Pons (tissue), 1 donor: ENCODE results near the gene RPL27A.
A peak's percentile ranks its signal among the peaks of the same experiment; 100 is the strongest.

Source experiments
- DNase-seq: peaks from one replicate; pipeline ENCODE4 v3.0.0-alpha.2; 2016; ENCODE audit warnings: low spot score

Gene RPL27A

DNA sequence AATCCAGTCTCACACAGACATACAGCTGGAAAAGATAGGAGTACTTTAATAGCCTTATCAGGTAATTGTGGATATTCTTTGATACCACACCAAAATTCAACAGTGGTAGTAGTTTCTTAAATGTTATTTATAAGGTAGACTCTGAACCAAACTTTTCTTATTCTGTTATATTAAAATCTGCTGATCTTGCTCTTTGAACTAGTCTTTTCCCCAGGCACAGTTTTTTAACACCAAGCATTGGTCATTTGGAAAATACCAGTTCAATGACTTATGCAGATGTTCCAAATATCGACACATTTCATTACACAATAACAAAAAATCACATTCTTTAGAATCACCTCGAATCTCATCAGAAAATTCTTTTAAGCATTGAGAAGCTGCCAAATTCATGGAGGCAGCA lies 7.7 kb upstream of the RPL27A start:
- DNase-seq: no peak

DNA sequence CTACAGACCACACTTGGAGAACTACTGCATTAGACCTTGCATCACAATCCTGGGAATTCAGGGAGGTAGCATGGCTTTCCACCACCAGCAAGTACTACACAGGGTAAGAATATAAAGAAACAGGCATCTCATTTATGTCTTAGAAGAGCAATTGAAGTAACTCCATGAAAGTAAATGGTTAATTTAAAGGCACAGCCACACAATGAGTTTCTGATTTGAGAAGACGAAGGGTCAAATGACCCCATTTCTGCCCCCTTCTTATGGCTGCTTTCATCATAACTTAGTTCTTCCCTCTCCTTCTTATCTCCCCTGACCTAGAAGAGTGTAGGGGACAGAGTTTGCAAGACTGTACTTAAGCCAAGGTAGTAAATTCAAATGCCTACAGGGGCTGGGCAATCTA lies 6.1 kb upstream of the RPL27A start:
- DNase-seq: no peak

DNA sequence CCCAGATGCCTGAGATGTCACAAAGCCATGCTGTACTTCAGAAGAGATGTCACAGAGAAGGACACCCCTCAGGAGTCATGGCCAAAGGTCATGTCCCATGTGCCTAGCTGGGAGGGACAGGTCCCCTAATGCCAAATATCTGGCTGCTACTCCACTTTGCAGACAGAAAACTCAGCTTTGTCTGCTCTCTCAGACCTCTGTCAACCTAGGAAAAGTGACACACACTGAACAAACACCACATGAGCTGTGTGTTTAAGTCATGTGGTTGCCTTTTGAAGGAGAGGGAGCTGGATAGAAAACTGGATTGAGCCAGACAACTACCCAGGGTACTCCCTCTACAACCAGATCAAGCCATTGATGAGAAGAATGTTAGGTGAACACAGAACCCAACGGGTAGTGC lies 3.6 kb upstream of the RPL27A start:
- DNase-seq: no peak

DNA sequence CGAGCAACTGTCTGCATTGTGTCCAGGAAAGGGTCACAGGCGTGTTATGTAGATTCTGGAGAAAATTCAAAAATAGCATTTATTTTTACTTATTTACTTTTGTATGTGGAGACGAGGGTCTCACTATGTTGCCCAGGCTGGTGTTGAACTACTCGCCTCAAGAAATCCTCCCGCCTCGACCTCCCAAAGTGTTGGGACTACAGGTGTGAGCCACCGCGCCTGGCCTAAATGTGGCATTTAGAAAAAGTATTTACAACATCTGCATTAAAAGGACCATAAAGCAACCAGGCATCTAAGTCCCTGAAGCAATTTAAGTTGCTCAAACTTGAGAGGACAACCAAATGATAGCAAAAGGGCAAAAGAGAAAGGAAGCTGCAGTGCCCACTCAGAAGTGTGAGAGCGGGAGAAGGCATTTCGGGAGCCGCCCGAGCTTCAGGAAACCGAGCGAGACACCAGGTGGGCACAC lies 722 bp upstream of the RPL27A start:
- no peak for DNase-seq

DNA sequence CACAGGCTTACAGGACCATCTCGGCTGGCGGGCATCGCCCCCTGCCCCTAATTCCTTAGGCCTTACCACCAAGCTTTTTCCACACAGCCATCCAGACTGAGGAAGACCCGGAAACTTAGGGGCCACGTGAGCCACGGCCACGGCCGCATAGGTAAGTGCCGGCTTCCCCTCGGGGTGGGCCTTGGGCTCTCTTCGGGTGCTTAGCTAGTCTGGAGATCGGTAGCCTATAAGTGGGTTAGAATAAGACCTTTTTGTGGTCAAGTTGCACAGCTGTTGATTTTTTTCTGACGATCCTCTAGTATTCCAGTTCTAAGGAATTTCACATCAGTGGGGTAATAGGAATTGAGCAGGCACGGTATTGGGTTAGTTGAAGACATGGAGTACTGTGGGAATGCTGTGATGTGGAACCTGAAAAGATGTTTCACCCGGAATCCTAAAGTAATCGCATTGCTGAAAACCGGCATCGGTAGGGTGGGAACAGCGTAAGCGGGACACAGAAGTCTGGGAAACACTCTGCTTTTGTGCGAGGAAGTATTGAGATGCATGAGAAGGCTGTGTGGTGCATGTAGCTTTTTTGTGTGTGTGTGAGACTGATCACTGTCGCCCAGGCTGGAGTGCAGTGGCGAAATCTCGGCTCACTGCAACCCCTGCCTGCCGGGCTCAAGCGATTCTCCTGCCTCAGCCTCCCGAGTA lies 669 bp downstream of the RPL27A start:
- no peak for DNase-seq

DNA sequence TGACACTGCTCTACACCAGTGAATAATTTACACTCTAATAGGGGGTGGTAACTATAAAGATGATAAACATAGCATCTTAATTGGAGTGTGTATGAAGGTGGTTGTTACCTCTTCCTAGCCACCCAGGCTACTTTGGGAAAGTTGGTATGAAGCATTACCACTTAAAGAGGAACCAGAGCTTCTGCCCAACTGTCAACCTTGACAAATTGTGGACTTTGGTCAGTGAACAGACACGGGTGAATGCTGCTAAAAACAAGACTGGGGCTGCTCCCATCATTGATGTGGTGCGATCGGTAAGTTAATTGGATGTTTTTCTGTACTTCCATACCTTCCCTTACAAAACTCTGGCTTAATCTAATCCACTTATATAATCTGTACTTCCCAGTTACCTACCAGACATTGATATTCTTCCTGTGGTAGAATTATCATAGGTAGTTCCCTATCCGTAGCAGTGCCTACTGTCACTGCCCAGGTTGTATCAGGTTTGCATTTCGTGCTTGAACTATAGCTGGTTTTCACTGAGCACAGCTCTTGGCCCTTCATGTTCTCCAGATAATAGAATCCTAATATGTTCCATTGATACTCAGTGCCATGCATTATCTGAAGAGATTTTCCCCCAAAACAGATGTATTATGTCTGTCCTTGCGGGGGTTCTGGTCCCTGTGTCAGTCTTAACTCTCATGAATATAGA lies 2.2 kb downstream of the RPL27A start:
- DNase-seq: no peak

DNA sequence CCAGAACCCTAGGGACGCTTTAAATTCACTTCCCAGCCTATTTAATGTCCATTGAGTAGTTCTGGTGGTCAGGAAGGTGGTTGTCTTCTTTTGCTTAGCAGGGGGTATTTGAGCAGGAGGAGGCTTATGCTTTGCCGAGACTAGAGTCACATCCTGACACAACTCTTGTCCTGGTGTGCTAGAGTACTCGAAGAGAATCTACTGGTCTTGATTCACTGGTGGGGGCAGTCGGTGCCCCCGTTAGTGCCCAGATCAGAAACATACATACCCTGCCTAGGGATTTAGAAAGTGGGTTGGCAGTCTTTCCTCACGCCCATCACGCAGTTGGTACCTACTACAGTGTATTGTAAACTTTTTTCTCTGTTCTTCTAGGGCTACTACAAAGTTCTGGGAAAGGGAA lies 2.7 kb downstream of the RPL27A start:
- no peak for DNase-seq

DNA sequence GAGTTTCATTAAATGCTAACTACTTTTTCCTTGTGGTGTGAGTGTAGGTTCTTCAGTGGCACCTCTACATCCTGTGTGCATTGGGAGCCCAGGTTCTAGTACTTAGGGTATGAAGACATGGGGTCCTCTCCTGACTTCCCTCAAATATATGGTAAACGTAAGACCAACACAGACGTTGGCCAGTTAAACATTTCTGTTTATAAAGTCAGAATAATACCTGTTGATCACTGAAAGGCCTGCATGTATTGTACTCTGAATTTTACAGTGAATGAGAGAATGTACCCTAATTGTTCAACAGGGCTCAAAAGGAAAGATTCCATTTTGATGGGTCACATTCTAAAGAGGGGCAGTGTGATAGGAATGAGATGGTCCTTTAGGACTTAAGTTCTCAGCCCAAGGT lies 3.2 kb downstream of the RPL27A start:
- no peak for DNase-seq

DNA sequence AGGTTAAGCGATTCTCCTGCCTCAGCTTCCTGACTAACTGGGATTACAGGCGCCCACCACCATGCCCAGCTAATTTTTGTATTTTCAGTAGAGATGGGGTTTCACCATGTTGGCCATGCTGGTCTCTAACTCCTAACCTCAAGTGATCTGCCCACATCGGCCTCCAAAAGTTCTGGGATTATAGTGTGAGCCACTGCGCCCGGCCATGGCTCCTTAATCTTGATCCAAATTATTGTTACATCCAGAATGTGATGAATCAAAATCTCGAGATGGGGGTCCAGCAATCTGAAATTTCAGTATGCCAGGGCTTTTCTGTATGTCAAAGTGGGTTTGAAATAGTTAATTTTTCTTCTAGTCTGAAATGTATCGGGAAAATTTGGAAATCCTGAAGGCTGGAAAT lies 3.7 kb downstream of the RPL27A start:
- DNase-seq: no peak

DNA sequence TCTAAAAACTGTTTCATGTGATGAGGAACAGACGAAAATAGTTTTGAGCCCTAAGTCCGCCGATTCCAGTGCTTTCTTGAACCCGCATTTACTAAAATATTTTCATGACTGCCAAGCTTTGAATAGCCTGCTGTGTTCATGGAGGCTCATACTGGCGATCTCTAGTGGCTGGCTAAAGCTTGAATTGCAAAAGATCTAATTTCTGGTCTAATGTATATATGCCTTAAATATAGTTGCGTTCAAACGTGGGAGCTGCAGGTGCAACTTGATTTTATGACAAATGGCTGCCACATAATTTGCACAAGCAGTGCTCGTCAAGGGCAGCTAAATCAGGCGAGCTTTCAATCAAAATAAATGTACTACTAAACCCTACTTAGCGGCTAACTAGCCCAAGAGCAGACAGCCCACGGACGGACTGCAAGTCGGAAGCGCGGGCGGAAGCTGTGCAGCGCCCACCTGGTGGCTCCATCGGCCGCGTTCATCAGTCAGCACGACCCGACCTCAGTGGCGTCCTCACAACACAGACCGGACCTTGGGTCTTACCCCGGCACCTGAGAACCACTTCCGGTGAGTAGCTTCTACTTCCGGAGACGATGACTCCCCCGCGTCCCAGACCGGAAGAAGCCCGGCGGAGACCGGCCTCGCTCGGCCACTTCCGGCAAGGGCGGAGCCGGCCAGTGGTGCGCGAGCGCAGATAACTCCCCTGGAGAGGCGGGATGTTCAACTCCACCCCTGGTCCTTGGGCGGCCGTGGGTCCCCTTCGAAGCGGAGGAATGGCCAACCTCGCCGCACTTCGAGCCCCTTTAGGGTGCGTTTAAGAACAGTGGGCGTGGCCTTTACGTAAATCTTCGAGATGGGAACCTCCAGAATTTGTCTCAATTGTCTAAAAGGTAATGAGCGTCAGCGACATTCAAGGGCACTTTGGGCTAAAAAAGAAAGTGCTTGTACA lies 6.1 kb downstream of the RPL27A start:
- peak; percentile 97 for DNase-seq

DNA sequence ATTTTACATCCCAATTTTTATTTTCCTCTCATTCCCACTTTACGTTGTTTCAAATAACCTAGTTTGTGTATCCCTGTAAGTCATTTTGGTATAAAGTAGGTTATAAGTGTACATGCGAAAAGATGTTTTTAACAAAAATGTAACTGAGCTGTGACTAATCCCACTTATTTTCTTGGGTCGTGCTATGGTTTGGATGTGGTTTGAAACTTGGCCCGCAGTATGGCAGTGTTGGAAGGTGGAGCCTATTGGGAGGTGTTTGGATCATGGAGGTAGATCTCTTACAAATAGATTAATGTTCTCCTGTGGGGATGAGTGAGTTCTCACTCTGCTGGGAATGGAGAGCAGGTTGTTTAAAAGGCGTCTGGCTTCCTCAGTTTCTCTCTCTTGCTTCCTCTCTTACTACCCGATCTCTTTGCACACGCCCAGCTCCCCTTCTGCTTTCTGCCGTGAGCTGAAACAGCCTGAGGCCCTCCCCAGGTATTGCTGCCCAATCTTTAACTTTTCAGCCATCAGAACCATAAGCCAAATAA lies 7.2 kb downstream of the RPL27A start:
- DNase-seq: no peak

DNA sequence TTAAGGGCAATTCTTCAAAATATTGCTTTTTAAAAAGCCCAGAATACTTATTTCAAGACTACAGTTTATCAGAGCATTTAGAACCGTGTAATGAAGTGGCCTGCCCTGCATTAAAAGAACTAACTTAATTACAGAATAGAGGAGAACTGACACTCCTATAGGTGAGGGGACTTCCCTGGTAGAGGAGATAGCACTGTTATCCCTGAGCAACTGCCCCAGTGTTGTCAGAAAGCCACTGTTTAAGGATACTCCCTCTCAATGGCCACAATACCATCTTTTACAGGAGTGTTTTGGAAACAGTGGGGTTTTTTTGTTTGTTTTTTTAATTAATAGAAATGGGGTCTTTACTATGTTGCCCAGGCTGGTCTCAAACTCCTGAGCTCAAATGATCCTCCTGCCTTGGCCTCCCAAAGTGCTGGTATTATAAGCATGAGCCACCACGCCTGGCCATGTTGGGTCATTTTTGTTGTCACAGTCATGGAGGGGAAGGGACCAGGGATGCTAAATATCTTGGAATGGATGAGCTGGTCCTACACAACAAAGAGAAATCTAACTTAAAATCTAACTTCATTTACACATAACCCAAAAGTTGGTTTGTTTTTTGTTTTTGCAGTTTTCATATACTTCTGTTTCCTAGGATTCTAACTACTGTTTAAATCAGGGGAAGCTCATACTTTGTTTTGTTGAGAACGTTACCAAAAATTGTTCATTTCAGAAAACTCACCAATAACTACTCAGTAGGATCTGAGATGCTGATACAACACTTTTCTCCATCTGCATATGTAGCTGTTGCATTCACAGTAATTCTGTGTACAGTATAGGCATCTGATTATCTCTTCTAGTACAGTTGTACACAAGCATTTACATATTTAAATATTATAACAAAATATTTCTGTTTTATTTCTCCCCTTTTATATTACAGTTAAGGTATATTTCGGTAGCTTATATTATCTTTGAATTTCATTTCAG lies 8.1 kb downstream of the RPL27A start:
- DNase-seq: no peak

DNA sequence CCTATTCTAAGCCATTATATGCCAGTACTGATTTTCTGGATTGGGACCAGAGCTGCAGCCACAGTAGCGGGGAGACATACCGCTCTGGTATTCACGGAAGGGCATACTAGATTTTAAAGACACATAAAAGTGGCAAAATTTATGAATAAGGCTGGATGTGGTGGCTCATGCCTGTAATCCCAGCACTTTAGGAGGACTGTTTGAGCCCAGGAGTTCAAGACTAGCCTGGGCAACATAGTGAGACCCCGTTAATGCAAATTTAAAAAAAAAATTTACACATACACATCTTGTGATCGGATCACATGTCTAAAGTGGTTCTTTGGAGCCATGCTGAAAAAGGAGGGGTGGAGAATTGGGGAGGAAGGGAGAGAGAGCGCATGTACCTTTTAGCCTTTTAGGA lies 9.0 kb downstream of the RPL27A start:
- DNase-seq: no peak

DNA sequence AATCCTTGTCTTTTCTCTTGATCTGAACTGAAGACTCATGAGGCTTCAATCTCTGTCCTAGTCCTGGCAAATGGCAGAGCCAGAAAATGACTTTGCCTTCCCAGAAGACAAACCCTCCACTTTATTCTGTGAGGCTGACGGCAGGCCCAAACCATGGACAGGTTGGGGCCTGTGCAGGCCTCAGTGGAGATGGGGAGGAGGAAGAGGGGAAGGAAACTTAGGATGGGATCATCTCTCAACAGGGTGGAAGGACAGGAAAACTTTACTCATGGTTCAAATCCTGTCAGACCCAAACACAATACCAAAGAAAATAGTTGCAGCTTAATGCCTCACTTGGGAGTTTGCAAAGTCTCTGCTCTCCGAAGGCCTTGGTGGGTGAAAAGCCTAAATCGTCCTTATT lies 9.8 kb downstream of the RPL27A start:
- no peak for DNase-seq

DNA sequence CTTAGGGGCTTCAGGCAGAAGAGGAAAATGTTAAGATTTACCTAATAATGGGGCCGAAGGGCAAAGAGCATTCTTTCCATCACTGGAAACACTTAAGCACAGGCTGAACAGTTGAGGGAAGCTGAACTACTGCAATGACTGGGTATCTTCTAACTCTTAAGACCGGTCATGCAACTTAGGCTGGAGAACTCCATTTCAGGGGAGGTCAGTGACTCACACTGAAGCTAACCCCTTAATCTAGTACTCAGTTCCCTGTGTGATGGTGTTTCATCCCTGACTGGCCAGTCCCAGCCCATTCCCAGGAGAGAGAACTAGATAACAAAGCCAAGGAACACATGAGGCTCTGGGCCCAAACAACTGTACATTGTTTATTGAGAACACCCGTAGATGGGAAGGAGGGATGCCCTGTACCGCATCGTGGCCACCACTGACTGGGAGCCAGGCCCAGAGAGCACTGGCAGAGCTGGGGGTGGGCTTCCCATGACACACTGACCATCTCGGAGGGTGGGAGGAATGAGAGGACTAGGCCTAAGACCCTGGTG lies 10.5 kb downstream of the RPL27A start:
- no peak for DNase-seq

DNA sequence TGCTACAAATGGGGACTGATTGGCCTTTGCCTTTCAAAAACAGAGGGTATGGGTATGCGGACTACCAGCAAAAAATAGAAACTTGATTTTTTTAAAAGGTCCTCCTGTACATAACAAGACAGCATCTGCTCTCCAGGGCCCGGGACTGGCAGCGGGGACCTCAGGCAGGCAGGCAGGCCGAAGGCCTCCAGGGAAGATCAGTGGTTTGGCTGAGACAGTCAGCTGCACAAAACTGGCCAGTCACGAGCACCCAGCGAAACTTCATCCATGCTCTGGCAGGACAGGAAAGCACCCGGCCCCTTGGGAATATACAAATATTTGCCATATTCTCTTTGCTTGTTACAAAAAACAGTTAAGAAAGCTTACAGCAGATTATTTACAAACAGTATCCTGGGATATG lies 11.0 kb downstream of the RPL27A start:
- DNase-seq: no peak

DNA sequence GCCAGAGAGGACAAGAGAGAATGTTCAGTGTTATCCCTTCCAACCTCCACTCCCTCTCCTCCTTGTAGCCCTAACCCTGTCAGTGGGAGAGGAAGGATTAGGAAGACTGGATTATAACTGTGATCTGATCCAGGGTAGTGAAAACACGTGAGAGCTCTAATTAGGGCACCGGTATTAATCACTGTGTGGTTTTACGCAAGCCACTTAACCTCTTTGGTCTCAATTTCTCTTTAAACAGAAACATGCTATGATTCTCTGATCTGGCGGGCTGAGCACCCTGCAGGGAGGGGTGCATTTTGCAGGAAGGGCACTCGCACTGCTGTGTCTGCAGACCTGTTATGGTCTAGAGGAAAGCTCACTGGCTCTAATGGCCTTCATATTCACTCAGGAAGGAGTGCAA lies 11.5 kb downstream of the RPL27A start:
- DNase-seq: no peak

DNA sequence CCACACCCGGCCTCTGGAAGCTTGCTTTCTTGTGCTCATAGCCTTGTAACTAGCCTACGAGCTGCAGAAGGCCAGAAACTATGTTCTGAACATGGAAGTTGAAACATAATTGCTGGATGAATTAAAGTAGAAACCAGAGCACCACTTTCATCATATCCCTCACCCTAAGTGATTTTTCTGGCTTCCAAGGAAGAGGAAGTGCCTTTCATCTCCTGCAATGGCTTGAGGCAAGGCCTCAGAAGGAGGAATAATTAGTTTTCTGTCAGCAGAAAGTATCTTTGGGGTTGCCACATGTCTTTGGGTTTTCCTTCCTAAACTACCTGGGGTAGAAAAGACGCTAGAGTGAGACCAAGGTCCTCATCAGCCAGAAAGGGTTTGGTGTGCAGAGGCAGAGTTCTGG lies 14.5 kb downstream of the RPL27A start:
- DNase-seq: no peak

DNA sequence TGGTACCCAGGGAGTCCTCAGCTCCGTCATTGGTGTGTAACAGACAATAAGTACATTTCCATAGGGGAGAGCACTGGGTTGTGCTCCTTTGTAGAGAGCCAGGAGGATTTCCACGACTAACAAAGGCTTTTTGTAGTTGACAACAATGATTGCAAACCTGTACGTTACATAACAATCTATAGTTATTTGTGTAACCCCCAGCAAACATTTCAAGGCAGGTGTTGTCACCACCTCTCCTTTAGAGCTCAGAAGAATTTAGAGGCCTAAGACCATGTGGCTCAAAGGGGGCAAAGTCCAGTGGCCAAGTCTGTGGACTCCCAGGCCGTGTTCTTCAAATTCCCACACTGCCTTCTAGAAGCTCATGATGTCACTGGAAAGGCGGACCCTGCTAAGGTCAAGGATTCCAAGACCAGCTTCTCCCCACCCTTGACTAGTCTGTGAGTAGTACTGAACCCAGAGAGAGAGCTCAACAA lies 15.8 kb downstream of the RPL27A start:
- DNase-seq: no peak

DNA sequence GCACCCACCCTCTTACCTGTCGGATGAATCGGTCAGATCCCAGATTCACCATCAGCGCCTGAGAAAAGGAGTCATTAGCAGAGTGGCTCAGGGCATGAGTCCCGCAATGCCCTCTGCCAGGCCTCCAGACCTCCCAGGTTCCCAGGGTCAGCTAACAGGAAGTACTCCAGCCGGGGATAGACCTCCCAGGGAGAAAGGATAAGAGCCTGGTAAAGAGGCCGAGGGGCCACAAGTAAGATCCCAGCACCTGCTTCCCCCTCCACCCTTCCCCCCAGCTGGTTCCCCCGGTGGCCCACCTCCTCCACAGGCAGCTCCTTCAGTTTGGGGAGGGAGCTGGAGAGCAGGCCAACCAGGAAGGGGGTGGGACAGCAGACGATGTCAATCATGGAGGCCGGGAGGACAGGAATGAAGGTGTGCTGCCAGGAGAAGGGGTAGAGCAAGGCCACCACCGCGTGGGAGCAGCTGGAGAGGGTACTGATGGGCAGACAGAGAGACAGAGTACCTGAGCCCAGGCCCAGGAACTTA lies 16.4 kb downstream of the RPL27A start:
- DNase-seq: no peak

DNA sequence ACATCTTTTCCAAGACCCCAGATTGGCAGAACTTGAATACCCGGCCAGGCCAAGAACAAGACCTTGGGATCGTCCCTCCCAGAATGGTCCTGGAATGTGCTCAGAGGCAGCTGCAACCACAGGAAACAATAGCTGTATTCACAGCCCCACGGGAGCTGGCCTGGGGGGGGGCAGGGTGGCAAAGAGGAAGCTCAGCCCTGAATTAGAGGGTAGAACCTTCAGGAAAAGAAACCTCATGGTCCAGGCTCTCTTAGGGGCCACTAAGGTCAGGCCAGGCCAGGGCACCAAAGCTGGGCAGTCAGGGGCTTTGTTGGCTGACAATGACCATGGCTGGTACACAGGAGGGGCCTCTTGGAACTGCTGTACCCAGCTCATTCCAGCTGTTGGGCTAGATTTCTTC lies 17.3 kb downstream of the RPL27A start:
- peak; percentile 85 for DNase-seq
